NOMO-1 treated with dmso at 0.1 percent for 144 hours (cell line): ENCODE results near the gene CXCL8.
"Not testable (repeated sequence)": the region's sequence is repeated elsewhere in the genome, so short reads cannot be mapped to it uniquely, and the experiment has no call there.

Experiments used
- DNase-seq: peaks from one replicate; lab custom pipeline; 2025; ENCODE audit not compliant: unreplicated experiment; lab: John Stamatoyannopoulos, UW

CXCL8 gene

DNA sequence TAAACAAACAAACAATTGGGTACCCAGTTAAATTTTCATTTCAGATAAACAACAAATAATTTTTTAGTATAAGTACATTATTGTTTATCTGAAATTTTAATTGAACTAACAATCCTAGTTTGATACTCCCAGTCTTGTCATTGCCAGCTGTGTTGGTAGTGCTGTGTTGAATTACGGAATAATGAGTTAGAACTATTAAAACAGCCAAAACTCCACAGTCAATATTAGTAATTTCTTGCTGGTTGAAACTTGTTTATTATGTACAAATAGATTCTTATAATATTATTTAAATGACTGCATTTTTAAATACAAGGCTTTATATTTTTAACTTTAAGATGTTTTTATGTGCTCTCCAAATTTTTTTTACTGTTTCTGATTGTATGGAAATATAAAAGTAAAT is 2.9 kb downstream of the CXCL8 start:
- DNase-seq: no peak

DNA sequence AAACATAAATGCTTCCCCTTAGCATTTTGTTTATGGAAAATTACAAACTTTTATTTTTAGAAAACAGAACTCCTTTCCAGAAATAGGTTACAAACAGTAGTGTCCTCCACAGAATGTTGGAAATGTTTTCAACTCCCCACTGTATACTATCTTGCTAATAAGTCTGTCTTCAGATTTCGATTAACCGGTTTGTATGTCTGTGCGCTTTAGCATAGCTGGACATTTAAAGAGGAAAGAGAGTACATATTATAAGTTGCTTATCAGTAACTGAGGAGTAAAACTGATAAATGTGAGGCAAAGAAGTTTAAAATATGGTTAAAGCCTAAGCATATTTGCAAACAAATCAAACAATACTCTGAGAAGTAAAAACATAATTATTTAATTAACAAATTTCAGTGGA is 3.4 kb downstream of the CXCL8 start:
- no peak for DNase-seq

DNA sequence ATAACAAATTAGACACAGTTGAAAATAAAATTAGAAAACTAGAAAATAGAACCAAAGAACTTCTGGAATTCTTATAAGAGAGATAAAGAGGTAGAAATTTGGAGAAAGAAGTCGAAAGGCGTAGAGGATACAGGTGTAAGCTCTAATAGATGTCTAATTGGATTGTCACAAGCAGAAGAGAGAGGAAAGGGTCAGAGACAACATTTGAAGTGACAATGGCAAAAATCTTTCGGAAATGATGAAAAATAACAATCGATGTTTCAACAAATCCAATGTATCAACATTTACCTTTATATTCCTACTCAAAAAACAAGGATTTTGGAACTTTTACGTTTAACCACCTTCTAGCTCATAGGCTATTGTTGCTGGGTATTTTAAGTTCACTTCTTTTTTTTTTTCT is 3.8 kb downstream of the CXCL8 start:
- no peak for DNase-seq

DNA sequence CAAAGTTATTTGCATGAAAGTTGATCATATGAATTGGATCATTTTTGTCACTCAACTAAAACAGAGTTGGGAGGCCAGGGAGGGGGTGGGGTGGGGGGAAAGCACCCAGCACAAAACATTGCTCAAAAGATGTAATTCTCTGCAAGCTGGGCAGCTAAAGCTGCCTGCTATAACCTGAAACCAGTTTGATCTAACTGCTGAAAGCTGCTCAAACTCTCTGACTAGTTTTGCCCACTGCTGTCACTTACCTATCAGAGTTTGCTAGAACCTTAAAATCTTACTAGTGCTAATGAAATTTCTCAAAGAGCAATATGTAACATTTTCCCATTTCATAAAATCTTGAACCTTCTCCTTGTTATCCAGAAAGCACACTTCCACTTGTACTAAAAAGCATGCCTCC is 10.4 kb downstream of the CXCL8 start:
- DNase-seq: no peak

DNA sequence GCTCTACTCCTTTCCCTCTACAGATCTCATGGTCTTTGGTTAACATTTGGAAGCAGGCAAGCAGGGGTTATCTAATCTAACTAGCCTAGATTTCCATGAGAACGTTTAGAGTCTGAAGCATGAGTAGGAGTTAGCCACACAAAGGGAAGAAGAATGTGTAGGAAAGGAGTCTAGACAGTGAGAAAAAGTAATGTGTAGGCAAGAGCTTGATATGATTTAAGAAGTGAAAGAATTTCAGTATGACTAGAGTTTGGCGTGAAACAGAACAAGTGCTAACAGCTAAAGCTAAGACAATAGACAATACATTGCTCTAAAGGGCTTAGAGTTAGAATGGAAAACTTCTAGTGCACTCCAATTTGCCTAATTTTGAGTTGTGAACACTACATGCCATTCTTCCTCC is 10.8 kb downstream of the CXCL8 start:
- DNase-seq: no peak

DNA sequence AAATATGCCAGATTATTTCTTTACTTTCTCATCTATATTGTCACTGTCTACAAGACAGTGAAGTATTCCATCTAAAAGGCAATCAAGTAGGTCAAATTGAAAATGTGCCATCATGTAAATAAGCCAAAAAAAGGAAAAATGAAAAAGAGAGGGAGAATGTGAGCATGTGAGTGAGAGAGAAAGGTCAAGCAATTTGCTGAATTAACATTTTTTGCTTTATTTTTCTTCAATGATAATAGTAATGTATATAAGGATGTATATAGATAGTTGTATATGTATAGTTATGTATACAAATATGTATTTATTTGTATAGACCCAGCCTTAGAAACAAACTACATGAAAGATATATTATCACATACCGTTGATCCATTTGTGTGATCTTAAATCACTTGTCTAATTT is 11.5 kb downstream of the CXCL8 start:
- no peak for DNase-seq

DNA sequence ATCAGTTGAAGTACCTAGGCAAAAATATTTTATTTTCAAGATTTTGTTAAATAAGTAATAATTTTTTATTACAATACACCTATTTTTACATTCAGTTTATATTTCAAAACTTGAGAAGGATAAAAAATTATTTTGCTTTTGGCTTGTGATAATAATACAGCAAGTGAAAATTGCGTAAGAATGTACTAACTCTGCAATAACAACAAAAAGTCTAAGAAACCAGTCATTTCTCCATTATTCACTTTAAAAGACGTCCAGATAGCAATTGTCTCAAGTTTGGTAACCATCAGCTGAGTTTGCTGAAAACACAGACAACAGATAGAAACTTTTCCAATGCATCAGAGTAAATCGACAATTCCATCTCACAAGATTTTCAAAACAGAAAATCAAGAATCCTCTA is 12.1 kb downstream of the CXCL8 start:
- DNase-seq: no peak

DNA sequence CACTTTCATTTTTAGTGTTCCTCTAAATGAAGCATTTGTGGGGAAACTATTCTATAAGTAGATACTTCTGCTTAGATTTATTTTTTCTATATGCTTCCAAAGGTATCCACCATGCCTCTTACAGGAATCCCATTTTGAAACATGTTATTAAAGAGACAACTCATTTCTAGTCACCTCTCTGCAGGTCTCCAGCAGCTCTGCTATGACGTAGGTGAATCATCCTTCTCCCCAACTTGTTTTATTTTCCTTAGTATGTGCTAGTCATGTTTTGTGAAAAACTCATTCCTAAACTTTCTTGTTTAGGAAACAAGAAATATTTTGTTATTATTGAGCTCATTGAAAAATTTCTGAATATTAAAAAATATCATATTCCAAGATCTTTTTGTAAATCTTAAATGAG is 12.8 kb downstream of the CXCL8 start:
- no peak for DNase-seq

DNA sequence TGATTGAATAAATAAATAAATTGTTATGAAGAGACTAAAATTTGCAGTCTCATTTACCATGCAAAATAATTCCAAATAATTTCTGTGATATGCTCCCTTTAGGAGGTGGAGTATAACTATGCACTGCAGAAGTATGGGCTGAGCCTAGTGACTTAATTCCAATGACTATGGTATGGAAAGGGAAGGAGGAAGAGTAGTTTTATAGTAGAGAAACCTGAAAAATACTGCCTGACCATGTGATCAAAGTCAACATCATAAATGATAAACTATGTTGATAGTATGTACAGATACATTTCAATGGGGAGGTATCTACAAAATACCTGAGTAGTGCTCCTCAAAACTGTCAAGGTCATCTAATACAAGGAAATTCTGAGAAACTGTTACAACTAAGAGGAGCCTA is 14.6 kb downstream of the CXCL8 start:
- DNase-seq: no peak

DNA sequence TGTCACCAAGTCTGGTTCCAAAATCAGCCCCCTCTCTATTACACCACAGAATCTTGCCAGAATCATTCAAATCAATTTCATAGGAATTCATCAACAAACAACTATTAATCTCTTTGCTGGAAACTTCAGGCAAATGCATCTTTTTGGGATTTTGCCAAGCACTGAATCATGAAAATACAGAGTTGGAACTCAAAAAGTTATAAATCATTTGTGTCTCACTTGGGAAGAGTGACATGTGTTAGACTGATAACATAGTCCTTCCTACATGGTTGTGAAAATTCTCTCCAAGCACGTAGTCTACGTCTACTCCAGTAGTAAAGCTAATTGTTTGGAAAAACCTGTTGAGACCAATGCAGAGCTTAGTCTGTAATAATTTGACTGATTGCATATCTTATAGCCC is 19.0 kb downstream of the CXCL8 start:
- no peak for DNase-seq

DNA sequence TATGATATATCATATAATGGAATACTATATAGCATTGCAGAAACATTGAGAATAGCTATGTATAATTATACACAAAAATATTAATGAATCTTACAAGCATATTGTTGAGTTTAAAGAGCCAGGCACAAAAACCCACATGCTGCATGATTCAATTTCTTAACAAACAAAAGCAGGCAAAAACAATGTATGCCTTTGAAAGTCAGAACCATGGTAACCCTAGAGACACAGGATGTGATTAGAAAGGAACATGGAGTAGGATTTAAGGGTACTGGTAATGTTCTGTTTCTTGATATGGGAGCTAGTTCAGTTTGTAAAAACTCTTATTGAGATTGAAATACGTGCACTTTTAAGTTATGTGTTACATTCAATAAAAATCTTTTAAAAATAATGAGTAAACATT is 21.5 kb downstream of the CXCL8 start:
- DNase-seq: no peak

DNA sequence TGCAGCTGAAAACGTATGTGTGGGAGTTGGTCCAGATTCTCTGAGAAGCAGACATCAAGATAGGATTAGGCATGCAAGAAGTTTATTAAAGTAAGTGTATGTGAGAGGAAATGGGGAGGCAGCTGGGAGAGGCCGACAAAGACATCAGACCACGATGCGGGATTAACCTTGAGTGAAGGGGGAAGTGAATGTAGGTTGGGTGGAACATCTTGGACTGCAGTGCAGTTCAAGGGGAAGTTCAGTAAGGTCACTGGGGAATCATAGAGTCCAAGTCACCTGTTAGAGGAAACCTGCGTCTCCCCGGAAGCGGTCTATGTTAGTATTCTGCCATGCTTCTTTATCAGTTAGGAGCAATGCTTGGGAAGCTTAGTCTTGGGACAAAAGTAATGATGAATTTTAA is 22.0 kb downstream of the CXCL8 start:
- DNase-seq: peak; percentile 67

DNA sequence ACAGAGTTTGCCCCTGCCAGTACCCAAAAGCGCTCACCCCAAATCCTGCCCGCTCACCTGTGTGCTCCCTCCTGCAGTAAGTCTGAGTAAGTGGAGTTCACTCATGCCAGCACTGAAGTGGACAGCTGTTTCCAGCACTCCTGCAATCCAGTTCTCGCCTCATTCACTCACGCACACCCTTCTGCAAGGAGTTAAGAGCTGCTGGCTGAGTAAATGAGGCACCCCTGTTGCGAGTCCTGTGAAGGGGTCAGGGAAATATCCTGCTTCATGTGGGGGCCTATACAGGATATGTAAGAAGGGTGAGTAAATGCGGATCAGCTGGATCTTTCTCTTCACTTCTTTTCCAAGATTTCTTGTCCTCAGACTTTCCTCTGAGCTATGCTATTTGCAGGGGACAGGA is 23.5 kb downstream of the CXCL8 start:
- DNase-seq: no peak

DNA sequence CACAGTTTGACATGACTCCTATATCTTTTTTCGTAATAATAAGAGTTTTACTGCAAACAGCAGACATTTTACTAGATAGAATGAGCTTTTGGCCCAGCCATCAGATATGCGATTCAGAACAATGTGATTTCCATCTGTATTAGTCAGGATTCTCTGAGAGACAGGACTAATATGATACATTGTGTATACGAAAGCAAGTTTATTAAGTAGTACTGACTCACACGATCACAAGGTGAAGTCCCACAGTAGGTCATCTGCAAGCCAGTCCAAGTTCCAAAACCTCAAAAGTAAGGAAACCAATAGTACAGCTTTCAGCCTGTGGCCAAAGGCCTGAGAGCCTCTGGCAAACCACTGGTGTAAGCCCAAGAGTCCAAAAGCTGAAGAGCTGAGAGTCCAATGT is 24.1 kb downstream of the CXCL8 start:
- DNase-seq: no peak

DNA sequence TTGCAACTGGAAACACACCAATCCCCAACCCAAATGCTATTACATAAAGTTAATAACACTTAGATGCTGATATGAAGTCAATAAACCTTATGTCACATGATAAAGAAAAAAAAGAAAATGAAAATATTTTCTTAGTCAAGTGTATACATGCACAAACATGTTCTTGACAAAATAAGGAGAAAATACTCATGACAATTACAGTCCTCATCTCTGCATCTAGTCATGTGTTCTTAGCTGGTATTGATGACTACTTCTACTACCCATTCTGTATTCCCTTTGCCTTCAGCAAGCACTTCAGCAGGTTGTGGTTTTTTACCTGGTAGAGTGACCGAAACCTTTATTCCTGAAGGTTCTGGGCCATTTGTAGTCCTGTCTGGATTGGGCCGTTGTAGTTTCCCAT is 24.9 kb downstream of the CXCL8 start:
- no peak for DNase-seq

DNA sequence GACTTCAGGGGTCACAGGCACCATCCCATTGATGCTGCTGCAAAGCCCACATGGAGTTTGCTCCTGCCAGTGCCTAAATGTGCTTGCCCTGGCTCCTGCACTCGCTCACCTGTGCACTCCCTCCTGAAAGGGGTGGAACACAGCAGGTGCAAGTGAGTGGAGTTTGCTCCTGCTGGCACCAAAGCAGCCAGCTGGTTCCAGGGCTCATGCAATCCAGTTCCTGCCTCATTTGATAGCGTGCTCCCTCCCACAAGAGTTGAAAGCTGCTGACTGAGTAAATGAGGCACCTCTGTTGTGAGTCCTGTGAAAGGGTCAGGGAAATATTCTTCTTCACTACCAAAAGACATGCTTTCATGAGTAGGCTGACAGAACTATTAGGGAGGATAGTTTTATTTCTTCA is 30.5 kb downstream of the CXCL8 start:
- no peak for DNase-seq

DNA sequence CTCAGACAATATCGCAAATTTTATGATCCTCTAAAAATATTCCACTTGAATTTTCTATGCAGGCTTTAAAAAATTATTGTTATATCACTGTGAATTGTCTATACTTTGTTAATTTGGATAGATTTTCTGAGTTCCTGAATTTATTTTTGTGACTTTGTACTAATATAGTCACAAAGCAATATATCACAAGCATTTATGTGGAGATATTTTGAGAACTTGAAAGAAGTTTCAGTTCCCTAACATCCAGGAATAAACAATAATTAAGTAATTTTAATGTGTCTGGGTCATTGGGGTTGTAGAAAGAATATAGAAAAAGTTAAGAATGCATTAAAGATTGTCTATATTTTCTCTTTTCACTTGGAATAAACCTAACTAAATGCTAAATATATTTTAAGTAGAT is 32.0 kb downstream of the CXCL8 start:
- DNase-seq: peak; percentile 48

DNA sequence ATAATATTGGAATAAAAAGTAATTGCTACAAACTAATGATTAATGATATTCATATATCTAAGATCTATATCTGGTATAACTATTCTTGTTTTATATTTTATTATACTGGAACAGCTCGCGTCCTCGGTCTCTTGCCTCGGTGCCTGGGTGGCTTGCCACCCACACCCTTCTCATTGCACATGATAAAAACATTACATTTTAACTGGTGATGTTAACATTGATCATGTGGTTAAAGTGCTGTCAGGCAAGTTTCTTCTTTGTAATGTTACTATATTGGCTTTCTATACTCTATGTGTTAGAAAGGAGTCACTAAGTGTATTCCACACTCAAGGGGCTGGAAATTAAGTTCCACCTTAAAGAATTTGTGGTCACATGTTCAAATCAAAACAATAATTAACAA is 34.0 kb downstream of the CXCL8 start:
- DNase-seq: not testable (repeated sequence)

DNA sequence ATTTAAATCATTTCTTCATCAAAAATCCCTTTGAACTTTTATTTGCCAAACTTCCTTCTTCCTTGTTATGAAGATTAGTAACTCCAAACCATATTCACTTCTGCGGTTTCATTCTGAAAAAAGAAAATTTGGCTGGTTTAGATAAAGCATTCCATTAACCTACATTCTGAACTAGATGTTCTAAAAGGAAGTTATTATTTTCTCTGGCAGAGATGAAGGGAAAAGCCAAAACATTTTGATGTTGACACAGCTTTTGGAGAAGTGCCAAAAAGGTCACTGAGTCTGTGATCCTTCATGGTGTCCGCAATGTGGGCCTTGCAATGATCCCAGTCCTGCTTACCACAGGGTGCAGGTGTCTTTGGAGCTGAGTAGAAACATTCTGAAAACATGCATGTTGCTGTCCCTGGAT is 36.0 kb downstream of the CXCL8 start:
- DNase-seq: no peak

DNA sequence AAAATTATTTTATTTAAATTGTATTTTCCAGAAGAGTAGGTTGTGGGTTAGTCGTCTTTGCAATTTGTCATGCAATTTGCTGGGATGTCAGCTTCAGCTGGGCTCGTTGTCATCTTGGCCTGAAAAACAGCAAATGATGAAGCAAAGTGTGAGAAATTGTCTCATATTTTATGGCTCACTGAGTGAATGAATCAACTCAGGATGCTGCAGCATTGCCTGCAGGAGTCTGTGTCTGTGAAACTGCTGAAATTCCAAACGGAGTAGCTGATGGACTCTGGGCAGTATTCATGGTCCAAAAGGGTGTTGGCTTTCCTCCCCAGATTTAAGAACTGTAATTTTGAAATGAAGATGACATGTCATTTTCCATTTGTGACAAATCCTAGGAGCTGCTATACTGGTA is 37.2 kb downstream of the CXCL8 start:
- DNase-seq: no peak

DNA sequence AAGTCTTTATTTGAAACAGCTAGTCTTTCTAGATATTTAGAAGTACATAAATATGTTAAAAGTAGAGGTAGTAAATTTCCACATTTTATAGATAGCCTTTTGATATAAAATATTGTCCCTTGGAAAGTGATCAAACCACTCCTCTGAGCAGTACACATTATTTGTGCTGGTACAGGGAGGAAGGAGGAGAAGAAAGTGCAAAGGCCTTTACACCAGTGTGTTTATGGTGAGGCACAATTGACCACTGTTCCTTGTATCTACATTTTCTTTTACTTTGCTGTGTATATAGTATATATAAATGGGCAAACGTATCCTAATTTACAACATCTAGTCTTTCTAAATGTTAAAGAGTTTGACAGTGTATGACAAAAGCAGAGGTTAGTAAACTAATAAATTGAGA is 39.9 kb downstream of the CXCL8 start:
- DNase-seq: no peak

DNA sequence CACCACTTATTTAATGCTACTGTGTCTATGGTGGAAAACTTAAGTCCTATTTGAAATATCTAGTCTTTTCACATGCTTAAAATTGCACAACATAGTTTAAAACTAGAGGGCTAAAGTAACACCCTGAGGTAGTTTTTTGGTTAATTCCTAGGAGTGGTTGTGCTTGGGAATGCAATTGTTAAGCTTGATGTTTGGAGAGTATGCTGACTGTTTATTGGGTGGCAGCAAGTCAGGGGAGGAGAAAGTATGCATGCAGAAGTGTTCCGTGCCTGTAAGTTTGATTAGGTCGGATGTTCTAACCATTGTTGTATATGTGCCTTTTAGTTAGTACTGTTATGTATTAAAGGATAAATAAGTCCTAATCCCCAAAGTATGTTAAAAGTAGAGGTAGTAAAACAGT is 40.5 kb downstream of the CXCL8 start:
- no peak for DNase-seq

DNA sequence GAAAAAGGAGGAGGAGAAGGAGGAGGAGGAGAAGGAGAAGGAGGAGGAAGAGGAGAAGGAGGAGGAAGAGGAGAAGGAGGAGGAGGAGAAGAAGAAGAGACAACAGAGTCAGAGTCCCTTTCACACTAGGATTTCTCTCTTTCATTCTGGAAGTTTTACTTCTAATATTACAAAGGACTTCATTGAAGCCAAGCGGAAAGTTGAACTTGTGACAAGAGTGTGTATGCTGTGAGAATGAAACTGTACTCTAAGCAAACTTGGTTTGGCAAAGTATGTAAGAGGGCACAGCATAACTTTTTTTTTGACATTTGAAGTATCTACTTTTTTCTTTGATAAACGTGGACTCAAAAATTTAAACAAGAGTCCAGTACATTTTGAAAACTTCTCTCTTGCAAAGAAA is 48.0 kb downstream of the CXCL8 start:
- no peak for DNase-seq
